H9 (cell line): Measurements from ENCODE around the gene HOXA7. TPM values are rescaled to one million over a fixed set of nuclear protein-coding genes. Genes with fewer than 3 reads are reported as not detected.

Experiments
- DNase-seq: peaks from one replicate; pipeline ENCODE4 v3.0.0-alpha.2; 2017
- H2AFZ ChIP-seq: one replicate; pipeline ENCODE4 v1.6.1; 2013; ENCODE audit warnings: mild to moderate bottlenecking, low read length, control low read depth, moderate library complexity
- H2AK5ac ChIP-seq: 2 replicates; pipeline ENCODE4 v1.6.1; 2013; ENCODE audit warnings: low read length, control low read depth, mixed read lengths; ENCODE audit not compliant: insufficient read length
- H2BK120ac ChIP-seq: one replicate; pipeline ENCODE4 v1.6.1; 2013; ENCODE audit warnings: low read depth, mild to moderate bottlenecking, low read length, control low read depth, inconsistent platforms; ENCODE audit not compliant: poor library complexity, severe bottlenecking
- H2BK12ac ChIP-seq: 2 replicates; pipeline ENCODE4 v1.6.1; 2013; ENCODE audit warnings: low read length, control low read depth, mixed read lengths, low read depth; ENCODE audit not compliant: insufficient read length
- H2BK15ac ChIP-seq: 2 replicates; pipeline ENCODE4 v1.6.1; 2013; ENCODE audit warnings: low read depth, low read length, control low read depth
- H2BK20ac ChIP-seq: one replicate; pipeline ENCODE4 v1.6.1; 2013; ENCODE audit warnings: low read depth, mild to moderate bottlenecking, low read length, control low read depth, inconsistent platforms; ENCODE audit not compliant: poor library complexity, severe bottlenecking
- H2BK5ac ChIP-seq: 2 replicates; pipeline ENCODE4 v1.6.1; 2013; ENCODE audit warnings: low read length, control low read depth, mixed read lengths; ENCODE audit not compliant: insufficient read length
- H3K14ac ChIP-seq: 2 replicates; pipeline ENCODE4 v1.6.1; 2013; ENCODE audit warnings: low read length, control low read depth; ENCODE audit not compliant: insufficient read depth
- H3K18ac ChIP-seq: 2 replicates; pipeline ENCODE4 v1.6.1; 2013; ENCODE audit warnings: low read depth, mild to moderate bottlenecking, mixed read lengths, low read length, control low read depth; ENCODE audit not compliant: insufficient read length
- H3K23ac ChIP-seq: 2 replicates; pipeline ENCODE4 v1.6.1; 2013; ENCODE audit warnings: low read length, control low read depth, mixed read lengths, low read depth; ENCODE audit not compliant: insufficient read length
- H3K23me2 ChIP-seq: 2 replicates; pipeline ENCODE4 v1.6.1; 2013; ENCODE audit warnings: low read depth, mild to moderate bottlenecking, mixed read lengths, low read length, control low read depth; ENCODE audit not compliant: insufficient read length, poor library complexity, severe bottlenecking
- H3K27ac ChIP-seq: 2 replicates; pipeline ENCODE4 v1.5.1; 2013; ENCODE audit warnings: low read length, control low read depth, mixed read lengths, low read depth; ENCODE audit not compliant: insufficient read length
- H3K27me3 ChIP-seq: 2 replicates; pipeline ENCODE4 v1.6.1; 2013; ENCODE audit warnings: low read length, control low read depth, inconsistent platforms; ENCODE audit not compliant: insufficient read depth
- H3K4ac ChIP-seq: 2 replicates; pipeline ENCODE4 v1.6.1; 2013; ENCODE audit warnings: low read depth, mild to moderate bottlenecking, control low read depth, inconsistent platforms, low read length, moderate library complexity
- H3K4me1 ChIP-seq: 2 replicates; pipeline ENCODE4 v1.6.1; 2013; ENCODE audit warnings: low read length, control low read depth, inconsistent platforms; ENCODE audit not compliant: insufficient read depth
- H3K4me2 ChIP-seq: 2 replicates; pipeline ENCODE4 v1.6.1; 2013; ENCODE audit warnings: low read length, control low read depth, mixed read lengths; ENCODE audit not compliant: insufficient read length, insufficient read depth
- H3K56ac ChIP-seq: 2 replicates; pipeline ENCODE4 v1.6.1; 2013; ENCODE audit warnings: low read depth, mild to moderate bottlenecking, mixed read lengths, low read length, control low read depth; ENCODE audit not compliant: insufficient read length
- H3K79me1 ChIP-seq: 2 replicates; pipeline ENCODE4 v1.6.1; 2013; ENCODE audit warnings: low read depth, mild to moderate bottlenecking, moderate library complexity, low read length, control low read depth, inconsistent platforms; ENCODE audit not compliant: insufficient read depth, poor library complexity, severe bottlenecking
- H3K79me2 ChIP-seq: 2 replicates; pipeline ENCODE4 v1.6.1; 2013; ENCODE audit warnings: low read length, control low read depth, inconsistent platforms; ENCODE audit not compliant: insufficient read depth
- H3K9ac ChIP-seq: 2 replicates; pipeline ENCODE4 v1.6.1; 2013; ENCODE audit warnings: low read length, control low read depth, mixed read lengths; ENCODE audit not compliant: insufficient read length; ENCODE audit errors: extremely low read depth
- H3K9me3 ChIP-seq: one replicate; pipeline ENCODE4 v1.6.1; 2013; ENCODE audit warnings: low read depth, low read length, inconsistent platforms; ENCODE audit not compliant: control insufficient read depth
- H3T11ph ChIP-seq: one replicate; pipeline ENCODE4 v1.6.1; 2013; ENCODE audit warnings: mild to moderate bottlenecking, low read length, control low read depth, inconsistent platforms
- H4K20me1 ChIP-seq: one replicate; pipeline ENCODE4 v1.6.1; 2013; ENCODE audit not compliant: control insufficient read depth, insufficient read length, insufficient read depth
- H4K5ac ChIP-seq: 2 replicates; pipeline ENCODE4 v1.6.1; 2013; ENCODE audit warnings: low read depth, mild to moderate bottlenecking, mixed read lengths, low read length, control low read depth; ENCODE audit not compliant: insufficient read length
- H4K8ac ChIP-seq: replicated peaks from 2 replicates; pipeline ENCODE4 v1.6.1; 2013; ENCODE audit warnings: low read length, control low read depth, mixed read lengths, low read depth; ENCODE audit not compliant: insufficient read length
- H4K91ac ChIP-seq: 2 replicates; pipeline ENCODE4 v1.6.1; 2013; ENCODE audit warnings: low read depth, mild to moderate bottlenecking, moderate library complexity, mixed read lengths, low read length, control low read depth; ENCODE audit not compliant: insufficient read length
- H3K27ac Mint-ChIP-seq, 3 experiments: 2 replicates in 2 of 3; 3 replicates in 1 of 3; pipeline ENCODE4 v1.8.0; 2020 to 2021; ENCODE audit warnings: mixed read lengths in 3 of 3, mild to moderate bottlenecking in 1 of 3, moderate library complexity in 1 of 3
- H3K27me3 Mint-ChIP-seq: 2 replicates; pipeline ENCODE4 v1.8.0; 2021; ENCODE audit warnings: low read depth, mild to moderate bottlenecking, moderate library complexity, mixed read lengths
- H3K36me3 Mint-ChIP-seq, 3 experiments: 2 replicates in 2 of 3; 3 replicates in 1 of 3; pipeline ENCODE4 v1.8.0; 2020 to 2021; ENCODE audit warnings: low read depth in 3 of 3, mixed read lengths in 3 of 3; ENCODE audit not compliant: insufficient read depth in 1 of 3
- H3K4me1 Mint-ChIP-seq, 2 experiments: 2 replicates each; pipeline ENCODE4 v1.8.0; 2020; ENCODE audit warnings: mixed read lengths in 2 of 2
- H3K4me3 Mint-ChIP-seq, 2 experiments: 2 replicates in 1 of 2; 3 replicates in 1 of 2; pipeline ENCODE4 v1.8.0; 2020 to 2021; ENCODE audit warnings: mild to moderate bottlenecking in 2 of 2, mixed read lengths in 2 of 2, moderate library complexity in 1 of 2
- H3K9me3 Mint-ChIP-seq, 2 experiments: 2 replicates in 1 of 2; 3 replicates in 1 of 2; pipeline ENCODE4 v1.8.0; 2020; ENCODE audit warnings: mild to moderate bottlenecking in 2 of 2, mixed read lengths in 2 of 2, moderate library complexity in 1 of 2
- WGBS: extraction: QIAGEN DNeasy Blood & Tissue Kit; methylation state at CpG from one replicate; pipeline ENCODE4 v1.1.7; 2013; ENCODE audit warnings: missing lambda C conversion rate, low lambda C conversion rate, mixed read lengths; ENCODE audit not compliant: insufficient read length; ENCODE audit errors: extremely low coverage; 5-methylcytosine and 5-hydroxymethylcytosine counted together
- total RNA-seq: library from RNA; stranded (reverse); gene quantifications from 2 replicates; pipeline ENCODE4 v1.2.1, GENCODE V29; 2021
- TF ChIP-seq, protein P1 (sequence below): fragments of 200-600 bp; sonication (generic); conservative IDR thresholded peaks from 3 replicates; pipeline ENCODE4 v1.8.0; 2021; ENCODE audit warnings: antibody characterized with exemption, mild to moderate bottlenecking

Gene HOXA7
- total RNA-seq, 1 experiment from 2014 or later, result not detected

- H3K9me3 Mint-ChIP-seq, result peaks cover 7 to 14% of the 10 kb centered on the region in 2 experiments; a peak in 4 of 5 replicates
- Histone ChIP-seq H3K27ac (no peak overlapping the region), H2AFZ (no peak overlapping the region), H3T11ph (no peak overlapping the region), H2BK15ac (no peak overlapping the region), H4K91ac (no peak overlapping the region), H4K20me1 (no peaks in the 10 kb centered on the region), H3K9me3 (no peaks in the 10 kb centered on the region), H3K4me2 (no peak overlapping the region), H3K14ac (no peak overlapping the region), H3K23ac (no peak overlapping the region), H4K8ac (no peak overlapping the region), H4K5ac (no peak overlapping the region), H2AK5ac (no peak overlapping the region), H3K18ac (no peak overlapping the region), H3K9ac (no peak overlapping the region), H3K79me2 (no peaks in the 10 kb centered on the region), H2BK20ac (no peak overlapping the region), H2BK12ac (no peak overlapping the region), H3K27me3 (peaks cover 85% of the 10 kb centered on the region), H2BK5ac (no peak overlapping the region), H3K4ac (no peak overlapping the region), H3K23me2 (no peaks in the 10 kb centered on the region), H2BK120ac (no peak overlapping the region), H3K4me1 (no peaks in the 10 kb centered on the region), H3K56ac (no peak overlapping the region), H3K79me1 (no peaks in the 10 kb centered on the region)
- H3K27ac Mint-ChIP-seq, result no peak overlapping the region
- DNase-seq, result peak; percentile 55
- H3K4me1 Mint-ChIP-seq, result peaks cover 2 to 16% of the 10 kb centered on the region in 2 experiments; a peak in 3 of 4 replicates
- H3K36me3 Mint-ChIP-seq, result peaks cover 0 to 2% (median 0%) of the 10 kb centered on the region in 3 experiments; a peak in 2 of 7 replicates
- no CpG with 5 or more reads among the region's 93 CpGs for WGBS
- H3K27me3 Mint-ChIP-seq, result peaks cover 95% of the 10 kb centered on the region
- H3K4me3 Mint-ChIP-seq, result peak overlapping the region in 1 of 2 experiments; percentile 45; a peak in 1 of 5 replicates
- TF ChIP-seq, protein P1, sequence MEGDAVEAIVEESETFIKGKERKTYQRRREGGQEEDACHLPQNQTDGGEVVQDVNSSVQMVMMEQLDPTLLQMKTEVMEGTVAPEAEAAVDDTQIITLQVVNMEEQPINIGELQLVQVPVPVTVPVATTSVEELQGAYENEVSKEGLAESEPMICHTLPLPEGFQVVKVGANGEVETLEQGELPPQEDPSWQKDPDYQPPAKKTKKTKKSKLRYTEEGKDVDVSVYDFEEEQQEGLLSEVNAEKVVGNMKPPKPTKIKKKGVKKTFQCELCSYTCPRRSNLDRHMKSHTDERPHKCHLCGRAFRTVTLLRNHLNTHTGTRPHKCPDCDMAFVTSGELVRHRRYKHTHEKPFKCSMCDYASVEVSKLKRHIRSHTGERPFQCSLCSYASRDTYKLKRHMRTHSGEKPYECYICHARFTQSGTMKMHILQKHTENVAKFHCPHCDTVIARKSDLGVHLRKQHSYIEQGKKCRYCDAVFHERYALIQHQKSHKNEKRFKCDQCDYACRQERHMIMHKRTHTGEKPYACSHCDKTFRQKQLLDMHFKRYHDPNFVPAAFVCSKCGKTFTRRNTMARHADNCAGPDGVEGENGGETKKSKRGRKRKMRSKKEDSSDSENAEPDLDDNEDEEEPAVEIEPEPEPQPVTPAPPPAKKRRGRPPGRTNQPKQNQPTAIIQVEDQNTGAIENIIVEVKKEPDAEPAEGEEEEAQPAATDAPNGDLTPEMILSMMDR, result no peak
Observed at GRCh38 chr7:27198871-27199801, 42.7 kb upstream of the HOXA7 start.
